Fibroblast of villous mesenchyme (primary cell): ENCODE data around the gene FRMD7. TPM values are rescaled to one million over a fixed set of nuclear protein-coding genes. Genes with fewer than 3 reads are reported as not detected.

Experiments used
- DNase-seq: peaks from one replicate; pipeline ENCODE4 v3.0.0-alpha.2; 2010; ENCODE audit warnings: low read depth
- H3K4me3 ChIP-seq: 2 replicates; pipeline ENCODE4 v1.5.1; 2011; ENCODE audit warnings: low read depth, mild to moderate bottlenecking, low read length
- total RNA-seq: library from RNA; depleted of rRNA; stranded (reverse); fragments of >200 nt; gene quantifications from 2 replicates; pipeline ENCODE4 v1.2.3, GENCODE V29; 2012
- TF ChIP-seq, protein P1 (sequence below): IDR thresholded peaks from 2 replicates; pipeline ENCODE4 v1.5.1; 2012; ENCODE audit warnings: low read depth, mild to moderate bottlenecking, low read length; ENCODE audit not compliant: insufficient read depth

FRMD7 gene
- total RNA-seq, 1 donor, result not detected

DNA sequence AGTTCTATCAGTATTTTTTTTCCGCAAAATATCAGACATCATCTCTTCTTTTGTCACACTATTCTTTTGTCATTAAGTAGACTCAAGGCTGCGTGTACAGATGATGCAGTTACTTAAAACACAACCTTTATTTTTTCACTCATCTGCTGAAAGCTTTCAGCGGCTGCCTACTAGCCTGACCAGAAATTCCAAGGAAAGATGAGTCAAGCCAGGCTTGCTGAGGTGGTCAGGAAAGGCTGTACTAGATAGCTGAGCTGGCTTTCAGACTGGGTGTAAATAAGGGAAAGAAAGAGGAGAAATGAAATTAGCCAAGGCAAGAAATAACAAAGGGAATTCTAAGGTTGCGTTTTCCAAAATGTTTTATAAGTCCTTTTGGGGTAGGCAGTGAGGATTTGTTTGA, 86.8 kb downstream of the FRMD7 start:
- TF ChIP-seq, protein P1, sequence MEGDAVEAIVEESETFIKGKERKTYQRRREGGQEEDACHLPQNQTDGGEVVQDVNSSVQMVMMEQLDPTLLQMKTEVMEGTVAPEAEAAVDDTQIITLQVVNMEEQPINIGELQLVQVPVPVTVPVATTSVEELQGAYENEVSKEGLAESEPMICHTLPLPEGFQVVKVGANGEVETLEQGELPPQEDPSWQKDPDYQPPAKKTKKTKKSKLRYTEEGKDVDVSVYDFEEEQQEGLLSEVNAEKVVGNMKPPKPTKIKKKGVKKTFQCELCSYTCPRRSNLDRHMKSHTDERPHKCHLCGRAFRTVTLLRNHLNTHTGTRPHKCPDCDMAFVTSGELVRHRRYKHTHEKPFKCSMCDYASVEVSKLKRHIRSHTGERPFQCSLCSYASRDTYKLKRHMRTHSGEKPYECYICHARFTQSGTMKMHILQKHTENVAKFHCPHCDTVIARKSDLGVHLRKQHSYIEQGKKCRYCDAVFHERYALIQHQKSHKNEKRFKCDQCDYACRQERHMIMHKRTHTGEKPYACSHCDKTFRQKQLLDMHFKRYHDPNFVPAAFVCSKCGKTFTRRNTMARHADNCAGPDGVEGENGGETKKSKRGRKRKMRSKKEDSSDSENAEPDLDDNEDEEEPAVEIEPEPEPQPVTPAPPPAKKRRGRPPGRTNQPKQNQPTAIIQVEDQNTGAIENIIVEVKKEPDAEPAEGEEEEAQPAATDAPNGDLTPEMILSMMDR, result no peak
- peak; percentile 19 for DNase-seq

GRCh38 chrX:132040066-132040465, 87.8 kb downstream of the FRMD7 start:
- TF ChIP-seq, protein P1, result no peak
- no peak overlapping the region for H3K4me3 ChIP-seq
- no peak for DNase-seq

More for the DNA sequence above, 86.8 kb downstream of the FRMD7 start:
- no peak overlapping the region for H3K4me3 ChIP-seq

DNA sequence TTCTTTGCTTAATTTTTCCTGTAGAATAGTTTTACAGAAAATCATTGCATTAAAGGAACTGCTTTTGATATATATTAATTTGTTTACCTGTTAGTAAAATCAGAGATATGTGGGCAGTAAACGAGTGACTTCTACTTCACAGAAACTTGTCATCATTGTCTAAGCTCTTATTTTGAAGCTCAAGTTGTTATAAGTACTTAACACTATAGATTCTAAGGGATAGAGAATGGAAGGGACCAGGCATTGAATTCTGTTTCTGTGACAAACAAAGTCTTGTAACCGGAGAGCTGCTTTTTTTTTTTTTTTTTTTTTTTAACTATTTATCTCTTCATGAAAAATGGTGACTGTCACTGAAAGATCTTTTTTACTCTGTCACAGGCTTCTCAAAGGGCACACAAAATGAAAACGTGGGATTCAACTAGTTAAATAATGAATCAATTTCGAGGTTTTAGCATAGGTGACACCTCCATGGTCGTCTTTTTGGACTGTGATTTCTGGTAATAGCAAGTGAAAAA, 90.3 kb downstream of the FRMD7 start:
- no peak overlapping the region for H3K4me3 ChIP-seq
- no peak for DNase-seq
- TF ChIP-seq, protein P1, result no peak

DNA sequence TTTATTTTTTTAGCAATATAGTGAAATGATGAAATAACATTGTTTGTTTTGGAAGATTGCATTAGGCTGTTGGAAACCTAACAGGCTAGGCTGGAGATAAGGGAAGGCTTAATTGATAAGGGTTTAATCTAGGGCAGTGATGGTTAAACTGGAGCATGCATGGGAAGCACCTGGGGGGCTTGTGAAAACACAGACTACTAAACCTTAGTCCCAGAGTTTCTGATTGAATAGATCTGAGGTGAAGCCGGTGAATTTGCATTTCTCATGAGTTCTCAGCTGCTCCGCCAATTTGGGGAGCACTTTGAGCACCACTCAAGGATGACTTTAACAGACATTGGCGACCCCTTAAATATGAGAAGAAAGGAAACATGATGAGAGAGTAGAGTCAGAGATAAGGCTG, 93.2 kb downstream of the FRMD7 start:
- no peak overlapping the region for H3K4me3 ChIP-seq
- TF ChIP-seq, protein P1, result no peak
- no peak for DNase-seq

DNA sequence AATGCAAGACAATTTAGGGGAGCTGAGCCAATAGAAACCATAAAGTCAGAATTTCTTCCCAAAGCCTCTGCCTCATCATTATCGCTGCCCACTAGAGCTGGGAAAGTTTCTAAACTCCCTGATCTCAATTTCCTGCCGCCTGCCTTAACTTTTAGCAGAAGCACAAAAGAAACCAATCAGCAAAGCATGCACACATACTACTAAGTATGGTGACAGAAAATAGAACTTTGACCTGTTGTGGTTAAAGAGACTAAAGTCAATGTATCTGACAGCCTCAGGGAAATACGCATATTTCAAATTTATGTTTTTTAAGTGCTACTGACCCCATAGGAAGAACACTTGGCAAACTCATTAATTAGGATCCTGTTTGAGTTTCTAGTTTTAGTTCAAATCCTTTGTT, 94.7 kb downstream of the FRMD7 start:
- TF ChIP-seq, protein P1, result no peak
- DNase-seq, result no peak
- no peak overlapping the region for H3K4me3 ChIP-seq

DNA sequence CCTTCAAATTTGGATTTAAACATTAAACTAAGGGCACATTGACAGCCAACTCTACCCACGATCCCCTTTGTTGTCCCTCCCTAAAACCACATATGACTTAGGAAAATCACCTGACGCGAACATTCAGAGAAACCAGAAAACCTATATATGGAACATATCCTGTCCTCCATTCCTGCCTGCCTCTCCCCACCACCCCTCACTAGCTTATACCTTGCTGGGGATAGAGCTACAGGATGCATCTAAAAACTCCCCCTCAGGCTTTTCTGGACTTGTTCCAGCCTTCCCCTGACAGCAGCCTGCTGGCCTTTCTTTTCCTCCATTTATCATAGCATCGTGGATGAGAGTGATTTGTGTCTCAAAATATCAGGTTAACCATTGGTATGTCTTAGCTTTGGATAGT, 96.0 kb downstream of the FRMD7 start:
- no peak overlapping the region for H3K4me3 ChIP-seq
- no peak for DNase-seq
- TF ChIP-seq, protein P1, result no peak

DNA sequence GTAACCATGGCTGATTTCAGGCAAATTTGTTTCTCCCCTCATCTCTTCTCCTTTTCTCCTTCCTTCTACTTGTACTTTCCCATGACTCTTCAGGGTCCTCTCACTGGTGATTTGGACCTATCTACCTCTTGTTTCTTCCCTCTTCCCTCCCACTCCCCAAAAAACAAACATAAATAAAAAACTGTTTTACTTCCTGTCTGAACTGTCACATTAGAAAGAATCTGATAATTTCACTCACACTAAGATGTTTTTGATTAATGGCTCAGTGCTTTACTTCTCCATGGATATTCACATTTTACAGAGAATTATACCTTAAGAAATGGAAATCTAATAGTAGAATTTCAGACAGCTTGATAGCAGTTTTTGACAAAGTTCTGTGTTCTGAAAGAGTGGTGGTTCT, 97.6 kb downstream of the FRMD7 start:
- TF ChIP-seq, protein P1, result no peak
- no peak overlapping the region for H3K4me3 ChIP-seq
- DNase-seq, result no peak
